WTC11 (cell line): ENCODE data around the gene CCDC88B.

Source experiments
- FOXK1 ChIP-seq: sonication (generic); formaldehyde crosslinking; IDR thresholded peaks from 2 replicates; pipeline ENCODE4 v1.8.0; 2022; ENCODE audit warnings: mild to moderate bottlenecking, moderate library complexity, missing genetic modification reagents
- NR1H2 ChIP-seq: sonication (generic); formaldehyde crosslinking; IDR thresholded peaks from 2 replicates; pipeline ENCODE4 v1.9.0; 2021; ENCODE audit warnings: mild to moderate bottlenecking, moderate library complexity, missing genetic modification reagents
- TEAD4 ChIP-seq: sonication (generic); formaldehyde crosslinking; IDR thresholded peaks from 2 replicates; pipeline ENCODE4 v1.8.0; 2022; ENCODE audit warnings: mild to moderate bottlenecking, missing genetic modification reagents
- TP53 ChIP-seq: sonication (generic); formaldehyde crosslinking; IDR thresholded peaks from 2 replicates; pipeline ENCODE4 v1.8.1; 2023; ENCODE audit warnings: mild to moderate bottlenecking, missing genetic modification reagents
- ZNF423 ChIP-seq: fragments of 250-450 bp; sonication (Bioruptor Pico); IDR thresholded peaks from 2 replicates; pipeline ENCODE4 v2.1.2; 2022; ENCODE audit warnings: mild to moderate bottlenecking, moderate library complexity
- TF ChIP-seq, protein P1 (sequence below): fragments of 200-600 bp; IDR thresholded peaks from 2 replicates; pipeline ENCODE4 v1.8.0; 2022; ENCODE audit warnings: antibody characterized with exemption
- TF ChIP-seq, protein P2 (sequence below): sonication (generic); formaldehyde crosslinking; IDR thresholded peaks from 2 replicates; pipeline ENCODE4 v1.8.1; 2023; ENCODE audit warnings: mild to moderate bottlenecking, missing genetic modification reagents, moderate library complexity
- TF ChIP-seq, protein P3 (sequence below): sonication (generic); formaldehyde crosslinking; conservative IDR thresholded peaks from 2 replicates; pipeline ENCODE4 v1.8.1; 2023; ENCODE audit warnings: mild to moderate bottlenecking, low read depth, missing genetic modification reagents, moderate library complexity
- TF ChIP-seq, protein P4 (sequence below): sonication (generic); formaldehyde crosslinking; IDR thresholded peaks from 2 replicates; pipeline ENCODE4 v1.8.0; 2022; ENCODE audit warnings: mild to moderate bottlenecking, missing genetic modification reagents

DNA sequence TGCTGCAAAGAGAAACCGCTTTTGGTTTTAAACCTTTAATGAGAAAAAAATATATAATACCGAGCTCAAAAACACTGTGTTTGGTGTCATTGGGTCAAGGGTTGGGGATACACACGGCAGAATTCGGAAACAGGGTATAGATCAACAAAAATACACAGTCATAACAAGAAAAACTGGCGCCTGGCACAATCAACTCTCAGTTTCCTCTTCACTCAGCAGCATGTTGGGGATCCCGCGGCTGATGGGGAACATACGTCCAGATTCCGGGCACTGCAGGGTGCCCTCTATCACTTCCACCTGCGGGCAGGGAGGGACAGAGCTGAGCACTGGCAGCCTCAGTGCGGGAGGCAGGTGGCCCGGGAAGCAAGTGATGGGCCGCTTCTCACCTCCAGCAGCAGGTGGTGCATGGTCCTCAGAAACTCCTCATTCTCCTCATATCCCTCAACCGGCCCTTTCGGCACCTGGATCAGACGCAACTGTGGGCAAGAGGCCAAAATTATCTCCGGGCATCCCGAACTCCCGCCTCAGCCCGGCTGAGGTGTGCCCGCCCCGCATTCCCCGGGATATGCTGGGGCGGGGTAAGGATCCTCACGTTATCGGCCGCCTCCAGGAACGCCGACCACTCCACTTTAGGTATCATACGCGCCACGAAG is 23.2 kb upstream of the CCDC88B start:
- TF ChIP-seq, protein P1, sequence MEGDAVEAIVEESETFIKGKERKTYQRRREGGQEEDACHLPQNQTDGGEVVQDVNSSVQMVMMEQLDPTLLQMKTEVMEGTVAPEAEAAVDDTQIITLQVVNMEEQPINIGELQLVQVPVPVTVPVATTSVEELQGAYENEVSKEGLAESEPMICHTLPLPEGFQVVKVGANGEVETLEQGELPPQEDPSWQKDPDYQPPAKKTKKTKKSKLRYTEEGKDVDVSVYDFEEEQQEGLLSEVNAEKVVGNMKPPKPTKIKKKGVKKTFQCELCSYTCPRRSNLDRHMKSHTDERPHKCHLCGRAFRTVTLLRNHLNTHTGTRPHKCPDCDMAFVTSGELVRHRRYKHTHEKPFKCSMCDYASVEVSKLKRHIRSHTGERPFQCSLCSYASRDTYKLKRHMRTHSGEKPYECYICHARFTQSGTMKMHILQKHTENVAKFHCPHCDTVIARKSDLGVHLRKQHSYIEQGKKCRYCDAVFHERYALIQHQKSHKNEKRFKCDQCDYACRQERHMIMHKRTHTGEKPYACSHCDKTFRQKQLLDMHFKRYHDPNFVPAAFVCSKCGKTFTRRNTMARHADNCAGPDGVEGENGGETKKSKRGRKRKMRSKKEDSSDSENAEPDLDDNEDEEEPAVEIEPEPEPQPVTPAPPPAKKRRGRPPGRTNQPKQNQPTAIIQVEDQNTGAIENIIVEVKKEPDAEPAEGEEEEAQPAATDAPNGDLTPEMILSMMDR: no peak
- TF ChIP-seq, protein P2, sequence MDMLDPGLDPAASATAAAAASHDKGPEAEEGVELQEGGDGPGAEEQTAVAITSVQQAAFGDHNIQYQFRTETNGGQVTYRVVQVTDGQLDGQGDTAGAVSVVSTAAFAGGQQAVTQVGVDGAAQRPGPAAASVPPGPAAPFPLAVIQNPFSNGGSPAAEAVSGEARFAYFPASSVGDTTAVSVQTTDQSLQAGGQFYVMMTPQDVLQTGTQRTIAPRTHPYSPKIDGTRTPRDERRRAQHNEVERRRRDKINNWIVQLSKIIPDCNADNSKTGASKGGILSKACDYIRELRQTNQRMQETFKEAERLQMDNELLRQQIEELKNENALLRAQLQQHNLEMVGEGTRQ: no peak
- TF ChIP-seq NR1H2 (CRISPR knock-in tag) (no peak), FOXK1 (CRISPR knock-in tag) (no peak), TEAD4 (CRISPR knock-in tag) (no peak), TP53 (CRISPR knock-in tag) (no peak), ZNF423 (CRISPR knock-in tag) (no peak)
- TF ChIP-seq, protein P3, sequence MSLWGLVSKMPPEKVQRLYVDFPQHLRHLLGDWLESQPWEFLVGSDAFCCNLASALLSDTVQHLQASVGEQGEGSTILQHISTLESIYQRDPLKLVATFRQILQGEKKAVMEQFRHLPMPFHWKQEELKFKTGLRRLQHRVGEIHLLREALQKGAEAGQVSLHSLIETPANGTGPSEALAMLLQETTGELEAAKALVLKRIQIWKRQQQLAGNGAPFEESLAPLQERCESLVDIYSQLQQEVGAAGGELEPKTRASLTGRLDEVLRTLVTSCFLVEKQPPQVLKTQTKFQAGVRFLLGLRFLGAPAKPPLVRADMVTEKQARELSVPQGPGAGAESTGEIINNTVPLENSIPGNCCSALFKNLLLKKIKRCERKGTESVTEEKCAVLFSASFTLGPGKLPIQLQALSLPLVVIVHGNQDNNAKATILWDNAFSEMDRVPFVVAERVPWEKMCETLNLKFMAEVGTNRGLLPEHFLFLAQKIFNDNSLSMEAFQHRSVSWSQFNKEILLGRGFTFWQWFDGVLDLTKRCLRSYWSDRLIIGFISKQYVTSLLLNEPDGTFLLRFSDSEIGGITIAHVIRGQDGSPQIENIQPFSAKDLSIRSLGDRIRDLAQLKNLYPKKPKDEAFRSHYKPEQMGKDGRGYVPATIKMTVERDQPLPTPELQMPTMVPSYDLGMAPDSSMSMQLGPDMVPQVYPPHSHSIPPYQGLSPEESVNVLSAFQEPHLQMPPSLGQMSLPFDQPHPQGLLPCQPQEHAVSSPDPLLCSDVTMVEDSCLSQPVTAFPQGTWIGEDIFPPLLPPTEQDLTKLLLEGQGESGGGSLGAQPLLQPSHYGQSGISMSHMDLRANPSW (CRISPR knock-in tag): no peak
- TF ChIP-seq, protein P4, sequence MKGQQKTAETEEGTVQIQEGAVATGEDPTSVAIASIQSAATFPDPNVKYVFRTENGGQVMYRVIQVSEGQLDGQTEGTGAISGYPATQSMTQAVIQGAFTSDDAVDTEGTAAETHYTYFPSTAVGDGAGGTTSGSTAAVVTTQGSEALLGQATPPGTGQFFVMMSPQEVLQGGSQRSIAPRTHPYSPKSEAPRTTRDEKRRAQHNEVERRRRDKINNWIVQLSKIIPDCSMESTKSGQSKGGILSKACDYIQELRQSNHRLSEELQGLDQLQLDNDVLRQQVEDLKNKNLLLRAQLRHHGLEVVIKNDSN (CRISPR knock-in tag): no peak
